G401.6 (cell line): Measurements from ENCODE around the gene EEIG1.

Source experiments
- FAIRE-seq: peaks from 2 replicates; lab custom pipeline; 2012; peaks lifted over from hg19 to GRCh38; lab: Jason Lieb, UNC

The EEIG1 gene

GRCh38 chr9:128001151-128001778 is 20.5 kb upstream of the EEIG1 start:
- FAIRE-seq: no peak

- FAIRE-seq: no peak
Measured at GRCh38 chr9:127999461-127999860, 18.7 kb upstream of the EEIG1 start.

- no peak for FAIRE-seq
Measured at GRCh38 chr9:127993721-127994120, 12.9 kb upstream of the EEIG1 start.

- no peak for FAIRE-seq
Measured at GRCh38 chr9:127991757-127992274, 11.0 kb upstream of the EEIG1 start.

GRCh38 chr9:127991017-127991756 is 10.4 kb upstream of the EEIG1 start:
- no peak for FAIRE-seq

- FAIRE-seq: no peak
Measured at GRCh38 chr9:127990554-127990953, 9.8 kb upstream of the EEIG1 start.

- no peak for FAIRE-seq
Measured at GRCh38 chr9:127989094-127989493, 8.3 kb upstream of the EEIG1 start.

GRCh38 chr9:127987103-127987614 is 6.4 kb upstream of the EEIG1 start:
- FAIRE-seq: no peak

GRCh38 chr9:127985011-127985410 is 4.2 kb upstream of the EEIG1 start:
- no peak for FAIRE-seq

- no peak for FAIRE-seq
Measured at GRCh38 chr9:127983847-127984289, 3.1 kb upstream of the EEIG1 start.

GRCh38 chr9:127982912-127983311 is 2.1 kb upstream of the EEIG1 start:
- FAIRE-seq: no peak

GRCh38 chr9:127981559-127982121 is 851 bp upstream of the EEIG1 start:
- no peak for FAIRE-seq

GRCh38 chr9:127980060-127980705 is 606 bp downstream of the EEIG1 start:
- no peak for FAIRE-seq

- no peak for FAIRE-seq
Measured at GRCh38 chr9:127979333-127980059, 1.3 kb downstream of the EEIG1 start.

- no peak for FAIRE-seq
Measured at GRCh38 chr9:127979015-127979332, 1.8 kb downstream of the EEIG1 start.

- FAIRE-seq: no peak
Measured at GRCh38 chr9:127977884-127978647, 2.7 kb downstream of the EEIG1 start.

GRCh38 chr9:127977009-127977883 is 3.5 kb downstream of the EEIG1 start:
- FAIRE-seq: no peak

GRCh38 chr9:127976498-127976897 is 4.3 kb downstream of the EEIG1 start:
- FAIRE-seq: no peak

- no peak for FAIRE-seq
Measured at GRCh38 chr9:127975376-127976315, 5.1 kb downstream of the EEIG1 start.
